Activated T-cell treated with anti-CD3 and anti-CD28 coated beads, Interleukin-2, amount 50 U/mL, for 24 hours (primary cell): Measurements from ENCODE around the gene GLS2.
A peak's percentile ranks its signal among the peaks of the same experiment; 100 is the strongest.
"Not testable (repeated sequence)": the region's sequence is repeated elsewhere in the genome, so short reads cannot be mapped to it uniquely, and the experiment has no call there.

Experiments
- DNase-seq: peaks from one replicate; pipeline ENCODE4 v3.0.0-alpha.2; 2020
- H3K27ac Mint-ChIP-seq: 2 replicates; pipeline ENCODE4 v1.8.0; 2020; ENCODE audit warnings: mild to moderate bottlenecking, mixed read lengths
- H3K27me3 Mint-ChIP-seq: 2 replicates; pipeline ENCODE4 v1.8.0; 2020; ENCODE audit warnings: mixed read lengths
- H3K36me3 Mint-ChIP-seq: 2 replicates; pipeline ENCODE4 v1.8.0; 2020; ENCODE audit warnings: low read depth, mixed read lengths
- H3K4me1 Mint-ChIP-seq: 2 replicates; pipeline ENCODE4 v1.8.0; 2020; ENCODE audit warnings: low read depth, mixed read lengths
- H3K4me3 Mint-ChIP-seq: 2 replicates; pipeline ENCODE4 v1.8.0; 2020; ENCODE audit warnings: mild to moderate bottlenecking, moderate library complexity, mixed read lengths
- H3K9me3 Mint-ChIP-seq: 2 replicates; pipeline ENCODE4 v1.8.0; 2020; ENCODE audit warnings: mixed read lengths

GLS2 gene

GRCh38 chr12:56474389-56474788, 13.6 kb downstream of the GLS2 start:
- Mint-ChIP-seq H3K27me3 (no peaks in the 10 kb centered on the region), H3K27ac (peak overlapping the region; percentile 4), H3K4me1 (peaks cover 32% of the 10 kb centered on the region), H3K36me3 (peaks cover 63% of the 10 kb centered on the region), H3K4me3 (no peak overlapping the region), H3K9me3 (no peaks in the 10 kb centered on the region)
- DNase-seq: no peak

- Mint-ChIP-seq H3K27ac (peak overlapping the region; percentile 97), H3K9me3 (no peaks in the 10 kb centered on the region), H3K4me1 (peaks cover 38% of the 10 kb centered on the region), H3K36me3 (peaks cover 56% of the 10 kb centered on the region), H3K27me3 (no peaks in the 10 kb centered on the region), H3K4me3 (peak overlapping the region; percentile 96)
- peak; percentile 47 for DNase-seq
Observed at GRCh38 chr12:56469007-56469930, 18.7 kb downstream of the GLS2 start.

- peaks cover 40% of the 10 kb centered on the region for H3K4me1 Mint-ChIP-seq
- DNase-seq: peak; percentile 96
- no peaks in the 10 kb centered on the region for H3K9me3 Mint-ChIP-seq
- H3K27ac Mint-ChIP-seq: peak within 1 kb of the TSS; percentile 97
- peak within 1 kb of the TSS; percentile 96 for H3K4me3 Mint-ChIP-seq
- no peaks in the 10 kb centered on the region for H3K27me3 Mint-ChIP-seq
- H3K36me3 Mint-ChIP-seq: peaks cover 48% of the 10 kb centered on the region
Observed at GRCh38 chr12:56468216-56469006, 19.6 kb downstream of the GLS2 start, which contains the start of gene SPRYD4. TSS of gene SPRYD4 (plus strand) at chr12:56468578. CDS start at chr12:56468592, 14 bp downstream.

- no peaks in the 10 kb centered on the region for H3K27me3 Mint-ChIP-seq
- H3K36me3 Mint-ChIP-seq: no peaks in the 10 kb centered on the region
- H3K9me3 Mint-ChIP-seq: no peaks in the 10 kb centered on the region
Observed at GRCh38 chr12:56462565-56462964, 25.4 kb downstream of the GLS2 start.

GRCh38 chr12:56461235-56462159, 26.5 kb downstream of the GLS2 start:
- H3K4me1 Mint-ChIP-seq: peaks cover 5% of the 10 kb centered on the region
- H3K9me3 Mint-ChIP-seq: no peaks in the 10 kb centered on the region
- H3K27me3 Mint-ChIP-seq: no peaks in the 10 kb centered on the region
- H3K27ac Mint-ChIP-seq: no peak overlapping the region
- DNase-seq: no peak
- no peaks in the 10 kb centered on the region for H3K36me3 Mint-ChIP-seq
- H3K4me3 Mint-ChIP-seq: no peak overlapping the region

More at GRCh38 chr12:56462565-56462964, 25.4 kb downstream of the GLS2 start:
- no peak overlapping the region for H3K4me3 Mint-ChIP-seq
- no peak overlapping the region for H3K27ac Mint-ChIP-seq
- H3K4me1 Mint-ChIP-seq: peaks cover 8% of the 10 kb centered on the region
- DNase-seq: no peak

GRCh38 chr12:56457817-56458216, 30.1 kb downstream of the GLS2 start:
- Mint-ChIP-seq H3K4me1 (no peaks in the 10 kb centered on the region), H3K27ac (no peak overlapping the region), H3K9me3 (no peaks in the 10 kb centered on the region), H3K36me3 (no peaks in the 10 kb centered on the region), H3K27me3 (no peaks in the 10 kb centered on the region), H3K4me3 (no peak overlapping the region)
- DNase-seq: no peak

GRCh38 chr12:56454557-56454956, 33.4 kb downstream of the GLS2 start, which contains the start of gene MIP:
TSS of gene MIP (minus strand) at chr12:56454657. CDS start at chr12:56454613, 44 bp downstream.
- Mint-ChIP-seq H3K4me3 (no peak within 1 kb of the TSS), H3K27me3 (no peaks in the 10 kb centered on the region), H3K9me3 (no peaks in the 10 kb centered on the region), H3K27ac (no peak within 1 kb of the TSS), H3K36me3 (no peaks in the 10 kb centered on the region), H3K4me1 (peaks cover 5% of the 10 kb centered on the region)
- DNase-seq: no peak

GRCh38 chr12:56451147-56451546, 36.8 kb downstream of the GLS2 start:
- Mint-ChIP-seq H3K27me3 (no peaks in the 10 kb centered on the region), H3K9me3 (no peaks in the 10 kb centered on the region), H3K36me3 (peaks cover 15% of the 10 kb centered on the region), H3K4me1 (peaks cover 16% of the 10 kb centered on the region), H3K4me3 (no peak overlapping the region), H3K27ac (no peak overlapping the region)
- DNase-seq: no peak

GRCh38 chr12:56450241-56450640, 37.7 kb downstream of the GLS2 start:
- peak overlapping the region; percentile 93 for H3K4me3 Mint-ChIP-seq
- DNase-seq: no peak
- peaks cover 16% of the 10 kb centered on the region for H3K4me1 Mint-ChIP-seq
- peak overlapping the region; percentile 96 for H3K27ac Mint-ChIP-seq
- H3K9me3 Mint-ChIP-seq: no peaks in the 10 kb centered on the region
- H3K36me3 Mint-ChIP-seq: peaks cover 20% of the 10 kb centered on the region
- H3K27me3 Mint-ChIP-seq: no peaks in the 10 kb centered on the region

GRCh38 chr12:56449622-56449984, 38.4 kb downstream of the GLS2 start:
- no peak for DNase-seq
- H3K27me3 Mint-ChIP-seq: no peaks in the 10 kb centered on the region
- H3K27ac Mint-ChIP-seq: peak overlapping the region; percentile 96
- H3K4me3 Mint-ChIP-seq: peak overlapping the region; percentile 93
- no peaks in the 10 kb centered on the region for H3K9me3 Mint-ChIP-seq
- peaks cover 23% of the 10 kb centered on the region for H3K36me3 Mint-ChIP-seq
- H3K4me1 Mint-ChIP-seq: peaks cover 16% of the 10 kb centered on the region

- Mint-ChIP-seq H3K9me3 (no peaks in the 10 kb centered on the region), H3K4me1 (peaks cover 17% of the 10 kb centered on the region), H3K27me3 (no peaks in the 10 kb centered on the region), H3K36me3 (peaks cover 29% of the 10 kb centered on the region), H3K4me3 (peak within 1 kb of the TSS; percentile 93), H3K27ac (peak within 1 kb of the TSS; percentile 96)
- DNase-seq: peak; percentile 94
Observed at GRCh38 chr12:56448860-56449621, 38.9 kb downstream of the GLS2 start, which contains the start of gene TIMELESS. TSS of gene TIMELESS (minus strand) at chr12:56449426. CDS start at chr12:56434170, 15,256 bp downstream.

- H3K4me3 Mint-ChIP-seq, H3K9me3 Mint-ChIP-seq, DNase-seq, H3K27me3 Mint-ChIP-seq, H3K4me1 Mint-ChIP-seq, H3K27ac Mint-ChIP-seq: not testable (repeated sequence)
- peaks cover 51% of the 10 kb centered on the region for H3K36me3 Mint-ChIP-seq
Observed at GRCh38 chr12:56443208-56443607, 44.8 kb downstream of the GLS2 start.

- no peak overlapping the region for H3K4me3 Mint-ChIP-seq
- H3K9me3 Mint-ChIP-seq: no peaks in the 10 kb centered on the region
- DNase-seq: no peak
- peaks cover 32% of the 10 kb centered on the region for H3K36me3 Mint-ChIP-seq
- H3K27me3 Mint-ChIP-seq: no peaks in the 10 kb centered on the region
- H3K4me1 Mint-ChIP-seq: no peaks in the 10 kb centered on the region
- no peak overlapping the region for H3K27ac Mint-ChIP-seq
Observed at GRCh38 chr12:56437430-56438176, 50.4 kb downstream of the GLS2 start.
